ENCODE results near the gene HABP4.

Gene HABP4

GRCh38 chr9:96483197-96483596 is 33.2 kb downstream of the HABP4 start:
- Histone ChIP-seq H3K27me3 (ENCODE audit: control insufficient read depth, low read length) (no peaks in the 10 kb centered on the region), H3K4me3 (ENCODE audit: low read length) (no peak overlapping the region), H4K20me1 (ENCODE audit: control insufficient read depth, insufficient read depth, low read depth, low read length) (no peaks in the 10 kb centered on the region), H3K27ac (ENCODE audit: low read depth, low read length) (no peak overlapping the region), H3K79me2 (ENCODE audit: control insufficient read depth, low read length) (no peaks in the 10 kb centered on the region), H3K9me2 (replicated peaks; ENCODE audit: control insufficient read depth, low read length) (no peaks in the 10 kb centered on the region), H3K9me3 (ENCODE audit: control insufficient read depth, insufficient read depth, low read length) (no peaks in the 10 kb centered on the region), H3F3A (ENCODE audit: control insufficient read depth, insufficient read depth) (no peaks in the 10 kb centered on the region), H3K36me3 (ENCODE audit: control insufficient read depth, low read length) (no peaks in the 10 kb centered on the region), H3K4me2 (ENCODE audit: low read length) (no peak overlapping the region), H3K4me1 (ENCODE audit: control insufficient read depth, low read length) (peaks cover 15% of the 10 kb centered on the region)
- no peak for TF ChIP-seq CTCF (IDR thresholded peaks at IDR 0.05; ENCODE audit: low read depth, low read length, poor library complexity, severe bottlenecking)
- no peak for TF ChIP-seq EZH2phosphoT487 (IDR thresholded peaks at IDR 0.05; ENCODE audit: borderline replicate concordance, low read length)

GRCh38 chr9:96483733-96484390 is 33.9 kb downstream of the HABP4 start:
- Histone ChIP-seq H3K27ac (ENCODE audit: low read depth, low read length) (no peak overlapping the region), H3F3A (ENCODE audit: control insufficient read depth, insufficient read depth) (no peaks in the 10 kb centered on the region), H3K27me3 (ENCODE audit: control insufficient read depth, low read length) (no peaks in the 10 kb centered on the region), H4K20me1 (ENCODE audit: control insufficient read depth, insufficient read depth, low read depth, low read length) (no peaks in the 10 kb centered on the region), H3K4me2 (ENCODE audit: low read length) (no peak overlapping the region), H3K9me3 (ENCODE audit: control insufficient read depth, insufficient read depth, low read length) (no peaks in the 10 kb centered on the region), H3K36me3 (ENCODE audit: control insufficient read depth, low read length) (no peaks in the 10 kb centered on the region), H3K79me2 (ENCODE audit: control insufficient read depth, low read length) (no peaks in the 10 kb centered on the region), H3K4me1 (ENCODE audit: control insufficient read depth, low read length) (peaks cover 10% of the 10 kb centered on the region), H3K9me2 (replicated peaks; ENCODE audit: control insufficient read depth, low read length) (no peaks in the 10 kb centered on the region), H3K4me3 (ENCODE audit: low read length) (no peak overlapping the region)
- TF ChIP-seq EZH2phosphoT487 (IDR thresholded peaks at IDR 0.05; ENCODE audit: borderline replicate concordance, low read length): no peak
- TF ChIP-seq CTCF (IDR thresholded peaks at IDR 0.05; ENCODE audit: low read depth, low read length, poor library complexity, severe bottlenecking): no peak

- H3K4me1 ChIP-seq (ENCODE audit: control insufficient read depth, low read length): peaks cover 7% of the 10 kb centered on the region
- H3K27ac ChIP-seq (ENCODE audit: low read depth, low read length): no peak overlapping the region
- no peaks in the 10 kb centered on the region for H4K20me1 ChIP-seq (ENCODE audit: control insufficient read depth, insufficient read depth, low read depth, low read length)
- H3K4me3 ChIP-seq (ENCODE audit: low read length): no peak overlapping the region
- H3F3A ChIP-seq (ENCODE audit: control insufficient read depth, insufficient read depth): no peaks in the 10 kb centered on the region
- no peaks in the 10 kb centered on the region for H3K27me3 ChIP-seq (ENCODE audit: control insufficient read depth, low read length)
- no peak overlapping the region for H3K4me2 ChIP-seq (ENCODE audit: low read length)
- H3K36me3 ChIP-seq (ENCODE audit: control insufficient read depth, low read length): no peaks in the 10 kb centered on the region
- no peaks in the 10 kb centered on the region for H3K9me3 ChIP-seq (ENCODE audit: control insufficient read depth, insufficient read depth, low read length)
- TF ChIP-seq CTCF (IDR thresholded peaks at IDR 0.05; ENCODE audit: low read depth, low read length, poor library complexity, severe bottlenecking): no peak
- no peak for TF ChIP-seq EZH2phosphoT487 (IDR thresholded peaks at IDR 0.05; ENCODE audit: borderline replicate concordance, low read length)
- H3K9me2 ChIP-seq (replicated peaks; ENCODE audit: control insufficient read depth, low read length): no peaks in the 10 kb centered on the region
- H3K79me2 ChIP-seq (ENCODE audit: control insufficient read depth, low read length): no peaks in the 10 kb centered on the region
Measured at GRCh38 chr9:96484521-96484931, 34.6 kb downstream of the HABP4 start.
